HG02981 (cell line): ENCODE data around the gene SAP30BP.

Source experiments
- ATAC-seq: cut with Tn5 transposase; IDR thresholded peaks from one replicate; pipeline ENCODE4 v1.9.1; 2021; ENCODE audit warnings: mild to moderate bottlenecking, moderate library complexity; ENCODE audit not compliant: unreplicated experiment

The SAP30BP gene

DNA sequence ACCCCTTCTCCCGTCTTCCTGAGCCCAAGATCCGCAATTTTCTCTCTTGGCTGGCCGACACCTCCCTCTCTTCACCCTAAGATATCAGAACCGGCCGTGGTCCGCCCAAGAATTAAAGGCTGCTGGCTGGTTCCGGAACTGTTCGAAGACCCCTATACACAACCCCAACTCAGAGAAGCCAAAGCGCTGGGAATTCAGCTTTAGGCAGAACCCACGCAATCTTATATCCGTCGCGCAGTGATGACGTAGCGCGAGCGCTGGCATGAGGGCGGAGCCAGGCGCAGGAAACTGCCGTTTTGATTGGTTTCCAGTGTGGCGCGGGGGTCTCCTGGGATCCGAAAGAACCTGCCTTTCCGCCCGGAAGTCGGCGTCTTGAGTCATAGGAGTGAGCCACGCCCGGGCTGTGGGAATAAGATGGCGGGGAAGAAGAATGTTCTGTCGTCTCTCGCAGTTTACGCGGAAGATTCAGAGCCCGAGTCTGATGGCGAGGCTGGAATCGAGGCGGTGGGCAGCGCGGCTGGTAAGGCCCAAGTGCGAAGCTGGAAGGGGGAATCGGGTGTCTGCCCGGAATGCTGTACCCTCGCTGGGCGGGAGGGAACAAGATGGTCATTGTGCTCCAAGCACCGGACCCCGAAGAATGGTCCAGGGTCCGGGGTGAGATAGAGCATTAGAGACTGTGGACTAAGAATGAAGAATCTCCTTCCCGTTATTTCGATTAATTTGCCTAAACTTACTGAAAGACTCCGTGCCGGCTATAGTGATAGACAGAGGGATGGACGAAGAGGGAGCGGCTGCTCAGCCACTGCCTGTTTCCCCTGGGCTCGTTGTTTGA lies at the start of gene SAP30BP, which contains the start of gene RECQL5:
SAP30BP (plus strand) TSS at position 380 of the 832 bp plus-strand sequence; CDS start at position 415, 35 bp downstream.
RECQL5 (minus strand) TSS at position 196 of the 832 bp plus-strand sequence. CDS start 597 bp downstream, outside the sequence.
- ATAC-seq, result peak; percentile 80

DNA sequence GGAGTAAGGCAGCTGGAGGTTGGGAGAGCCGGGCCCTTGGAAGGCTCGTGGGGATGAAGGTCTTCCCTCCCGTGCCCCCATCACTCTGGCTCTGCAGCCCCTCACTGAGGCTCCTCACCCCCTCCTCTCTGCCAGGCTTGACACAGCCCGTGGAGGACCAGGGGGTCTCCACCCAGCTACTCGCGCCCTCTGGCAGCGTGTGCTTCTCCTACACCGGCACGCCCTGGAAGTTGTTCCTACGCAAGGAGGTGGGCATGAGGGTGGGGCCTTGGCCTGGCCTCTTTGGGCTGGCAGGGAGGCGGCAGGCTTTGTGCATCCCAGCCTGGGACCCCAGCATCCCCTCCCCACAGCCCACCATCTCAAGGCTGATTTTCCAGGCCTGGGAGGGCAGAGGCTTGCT lies 49.5 kb upstream of the SAP30BP start:
- ATAC-seq, result no peak

DNA sequence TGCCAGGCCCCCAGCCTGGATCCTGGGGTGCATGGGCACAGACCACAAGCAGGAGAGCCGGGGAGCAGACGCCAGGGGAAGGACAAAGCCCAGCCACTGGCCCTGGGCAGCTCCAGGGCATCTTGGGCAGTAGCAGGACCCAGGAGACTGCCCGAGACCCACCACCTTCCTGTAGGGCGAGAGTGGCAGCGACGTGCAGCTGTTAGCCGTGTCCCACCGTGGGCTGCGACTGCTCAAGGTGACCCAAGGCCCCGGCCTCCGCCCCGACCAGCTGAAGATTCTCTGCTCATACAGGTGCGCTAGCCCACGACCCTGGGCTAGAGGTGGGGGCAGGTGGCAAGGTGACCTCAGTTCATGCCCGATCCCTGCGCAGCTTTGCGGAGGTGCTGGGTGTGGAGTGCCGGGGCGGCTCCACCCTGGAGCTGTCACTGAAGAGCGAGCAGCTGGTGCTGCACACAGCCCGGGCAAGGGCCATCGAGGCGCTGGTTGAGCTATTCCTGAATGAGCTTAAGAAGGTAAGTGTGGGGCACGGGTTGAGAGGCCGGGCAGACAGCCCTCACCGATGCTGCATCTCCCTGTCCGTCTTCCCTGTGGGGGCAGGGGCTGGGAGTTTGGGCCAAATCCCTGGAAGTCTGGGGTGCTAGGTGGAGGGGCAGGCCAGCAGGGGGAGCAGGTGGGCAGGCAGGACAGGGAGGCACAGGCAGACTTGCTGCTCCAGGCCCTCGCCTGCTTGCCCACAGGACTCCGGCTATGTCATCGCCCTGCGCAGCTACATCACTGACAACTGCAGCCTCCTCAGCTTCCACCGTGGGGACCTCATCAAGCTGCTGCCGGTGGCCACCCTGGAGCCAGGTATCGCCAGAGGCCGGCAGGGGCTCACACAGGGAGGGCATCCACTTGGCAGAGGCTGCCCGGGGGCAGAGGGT lies 47.4 kb upstream of the SAP30BP start:
- ATAC-seq, result no peak

DNA sequence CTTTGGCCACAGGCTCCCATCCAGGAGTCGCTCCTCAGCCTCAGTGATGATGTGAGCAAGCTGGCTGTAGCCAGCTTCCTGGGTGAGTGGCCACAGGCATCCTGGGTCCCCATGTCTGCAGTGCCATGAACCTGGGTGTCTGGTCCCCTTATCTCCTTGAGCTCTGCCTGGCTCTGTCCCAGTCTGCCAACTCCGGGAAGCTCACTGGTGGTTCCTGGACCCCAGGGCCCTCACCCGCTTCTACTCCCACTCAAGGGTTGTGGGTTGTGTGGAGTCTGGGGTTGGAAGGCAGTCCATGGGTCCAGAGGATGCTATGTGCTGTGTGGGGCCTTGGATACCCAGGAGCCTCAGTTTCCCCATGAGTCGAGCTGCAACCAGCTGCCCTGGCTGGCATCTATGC lies 45.6 kb upstream of the SAP30BP start:
- ATAC-seq, result no peak

DNA sequence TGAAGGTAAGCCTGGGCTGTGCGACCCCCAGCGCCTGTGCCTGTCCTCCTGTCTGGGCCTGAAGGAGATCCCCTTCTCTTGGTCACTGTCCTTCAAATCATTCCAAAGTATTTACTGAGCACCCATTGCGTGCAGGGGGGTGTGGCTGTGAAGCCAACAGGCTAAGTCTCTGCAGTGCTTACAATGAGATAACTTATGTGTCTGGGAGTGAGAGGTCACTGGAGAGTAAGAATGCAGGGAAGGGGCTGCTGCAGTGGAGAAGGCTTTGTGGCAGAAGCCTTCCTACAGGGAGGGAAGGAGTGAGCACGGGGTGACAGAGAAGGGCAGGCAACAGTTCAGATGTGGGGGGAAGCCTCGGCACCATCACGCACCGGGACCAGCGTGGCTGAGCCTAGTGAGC lies 45.1 kb upstream of the SAP30BP start:
- ATAC-seq, result no peak

DNA sequence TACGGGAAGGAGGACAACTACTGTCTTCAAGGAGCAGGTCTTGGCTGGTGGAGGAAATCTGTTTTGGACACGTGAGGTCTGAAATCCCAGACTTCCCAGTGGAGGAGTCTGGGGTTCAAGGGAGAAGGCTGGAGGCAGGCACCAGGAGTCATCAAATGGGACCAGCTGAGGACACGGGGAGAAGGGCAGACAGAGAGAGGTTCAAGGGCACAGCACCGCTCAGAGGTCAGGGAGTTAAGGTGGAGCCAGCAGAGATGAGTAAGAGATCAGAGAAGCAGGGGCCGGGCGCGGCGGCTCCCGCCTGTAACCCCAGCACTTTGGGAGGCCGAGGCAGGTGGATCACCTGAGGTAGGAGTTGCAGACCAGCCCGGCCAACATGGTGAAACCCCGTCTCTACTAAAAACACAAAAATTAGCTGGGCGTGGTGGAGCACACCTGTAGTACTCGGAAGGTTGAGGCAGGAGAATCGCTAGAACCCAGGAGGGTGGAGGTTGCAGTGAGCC lies 44.3 kb upstream of the SAP30BP start:
- no peak for ATAC-seq

DNA sequence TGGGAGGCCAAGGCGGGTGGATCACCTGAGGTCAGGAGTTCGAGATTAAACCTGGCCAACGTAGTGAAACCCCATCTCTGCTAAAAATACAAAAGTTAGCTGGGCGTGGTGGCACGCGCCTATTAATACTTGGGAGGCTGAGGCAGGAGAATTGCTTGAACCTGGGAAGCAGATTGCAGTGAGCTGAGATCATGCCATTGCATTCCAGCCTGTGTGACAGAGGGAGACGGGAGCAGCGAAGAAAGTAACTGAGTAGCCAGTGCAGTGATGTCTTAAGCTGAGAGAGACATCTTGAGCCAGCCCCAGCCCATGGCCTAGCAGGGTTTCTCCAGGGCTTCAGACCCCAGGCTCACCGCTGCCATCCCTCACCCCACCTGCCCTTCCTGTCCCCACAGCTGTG lies 43.8 kb upstream of the SAP30BP start:
- no peak for ATAC-seq

DNA sequence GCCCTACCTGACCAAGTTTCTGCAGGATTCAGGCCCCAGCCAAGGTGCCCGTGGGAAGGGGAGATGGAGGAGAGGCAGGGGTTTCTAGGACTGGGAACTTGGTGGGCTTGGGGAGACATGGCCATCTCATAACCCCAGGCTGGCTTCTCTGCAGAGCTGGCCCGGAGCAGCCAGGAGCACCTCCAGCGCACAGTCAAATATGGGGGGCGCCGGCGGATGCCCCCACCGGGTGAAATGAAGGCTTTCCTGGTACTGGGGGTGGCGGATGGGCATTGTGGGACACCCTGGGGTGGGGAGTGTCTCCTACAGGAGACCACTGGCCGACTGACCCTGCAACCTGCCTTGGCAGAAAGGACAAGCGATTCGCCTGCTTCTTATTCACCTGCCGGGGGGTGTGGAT lies 43.1 kb upstream of the SAP30BP start:
- no peak for ATAC-seq

DNA sequence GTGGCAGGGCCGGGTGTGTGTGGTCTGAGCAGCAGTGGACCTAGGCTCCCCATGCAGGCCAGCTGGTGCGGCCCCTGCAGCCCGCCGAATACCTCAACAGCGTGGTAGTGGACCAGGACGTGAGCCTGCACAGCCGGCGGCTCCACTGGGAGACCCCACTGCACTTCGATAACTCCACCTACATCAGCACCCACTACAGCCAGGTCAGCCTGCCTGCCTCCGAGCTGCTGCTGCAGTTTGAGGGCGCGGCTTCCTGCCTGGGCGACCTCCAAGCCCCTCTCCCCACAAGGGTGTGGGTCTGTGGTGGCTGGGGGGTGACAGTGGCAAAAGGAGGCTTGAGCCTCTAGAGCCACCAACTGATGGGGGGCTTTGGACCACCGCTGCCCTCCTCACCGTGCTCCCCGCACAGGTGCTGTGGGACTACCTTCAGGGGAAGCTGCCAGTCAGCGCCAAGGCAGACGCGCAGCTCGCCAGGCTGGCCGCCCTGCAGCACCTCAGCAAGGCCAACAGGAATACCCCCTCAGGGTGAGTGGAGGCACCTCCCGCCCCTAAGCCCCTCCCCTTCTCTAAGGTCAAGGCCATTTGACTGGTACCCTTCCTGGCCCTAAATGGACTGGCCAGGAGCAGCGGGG lies 42.3 kb upstream of the SAP30BP start:
- ATAC-seq, result no peak

DNA sequence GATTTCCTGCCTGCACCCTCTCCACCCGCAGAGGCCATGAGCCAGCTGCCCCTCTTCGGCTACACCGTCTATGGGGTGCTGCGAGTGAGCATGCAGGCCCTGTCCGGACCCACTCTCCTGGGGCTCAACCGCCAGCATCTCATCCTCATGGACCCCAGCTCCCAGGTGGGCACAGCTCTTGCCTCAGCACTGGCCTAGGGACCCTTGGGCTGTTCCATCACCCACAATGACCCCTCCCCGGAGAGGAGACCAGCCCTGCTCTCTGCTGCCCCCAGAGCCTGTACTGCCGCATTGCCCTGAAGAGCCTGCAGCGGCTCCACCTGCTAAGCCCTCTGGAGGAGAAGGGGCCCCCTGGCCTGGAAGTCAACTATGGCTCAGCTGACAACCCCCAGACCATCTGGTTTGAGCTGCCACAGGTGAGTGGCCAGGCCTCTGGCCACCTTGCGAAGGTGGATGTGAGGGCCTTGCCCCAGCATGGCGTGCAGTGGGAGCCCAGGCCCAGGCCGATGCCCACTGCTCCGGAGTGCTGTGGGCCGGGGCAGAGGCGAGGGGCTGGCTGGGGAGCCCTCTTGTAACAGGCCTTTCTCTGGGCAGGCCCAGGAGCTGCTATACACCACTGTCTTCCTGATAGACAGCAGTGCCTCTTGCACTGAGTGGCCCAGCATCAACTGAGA lies 41.2 kb upstream of the SAP30BP start:
- no peak for ATAC-seq

DNA sequence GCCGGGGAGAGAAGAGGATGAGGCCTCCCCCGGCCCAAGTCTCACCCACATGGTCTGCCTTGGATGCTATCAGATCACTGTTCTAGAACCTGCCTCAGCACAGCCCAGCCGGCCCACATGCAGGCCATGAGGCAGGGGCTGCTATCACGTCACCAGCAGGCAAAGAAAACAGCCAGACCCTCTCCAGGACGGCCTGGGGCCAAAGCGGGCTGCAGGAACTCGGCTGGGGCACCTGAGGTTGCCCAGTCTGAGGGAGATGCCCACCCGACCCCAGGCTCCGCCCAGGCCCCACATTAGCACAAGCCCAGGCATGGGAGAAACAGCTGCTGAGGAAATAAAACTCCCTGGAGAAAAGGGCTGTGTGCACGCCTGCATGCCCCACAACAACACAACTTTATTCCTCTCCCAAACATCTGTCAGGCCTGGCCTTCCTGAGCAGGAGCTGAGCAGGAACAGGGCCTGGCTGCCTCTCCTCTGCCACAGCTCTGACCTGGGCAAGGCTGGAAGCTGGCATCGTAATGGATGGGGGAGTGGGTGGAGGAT lies 40.6 kb upstream of the SAP30BP start:
- no peak for ATAC-seq

DNA sequence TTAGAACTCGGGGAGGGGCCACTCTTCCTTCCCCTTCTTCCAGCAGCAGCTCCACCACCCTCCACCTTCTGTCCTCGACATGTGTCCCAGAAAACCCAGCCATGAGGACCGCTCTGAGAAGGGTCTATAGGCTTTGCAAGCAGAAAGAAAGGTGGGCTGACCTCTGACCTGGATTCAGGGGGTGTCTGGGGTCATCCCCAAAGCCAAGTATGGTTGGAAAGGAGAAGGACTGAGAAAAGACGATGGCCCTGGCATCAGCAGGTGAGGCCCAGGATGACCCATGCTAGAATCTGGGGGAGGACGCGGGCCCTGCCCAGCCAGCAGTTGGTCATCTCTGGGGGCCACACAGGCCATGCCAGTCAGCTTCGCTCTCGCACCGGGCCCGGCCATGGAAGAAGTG lies 40.0 kb upstream of the SAP30BP start:
- no peak for ATAC-seq

DNA sequence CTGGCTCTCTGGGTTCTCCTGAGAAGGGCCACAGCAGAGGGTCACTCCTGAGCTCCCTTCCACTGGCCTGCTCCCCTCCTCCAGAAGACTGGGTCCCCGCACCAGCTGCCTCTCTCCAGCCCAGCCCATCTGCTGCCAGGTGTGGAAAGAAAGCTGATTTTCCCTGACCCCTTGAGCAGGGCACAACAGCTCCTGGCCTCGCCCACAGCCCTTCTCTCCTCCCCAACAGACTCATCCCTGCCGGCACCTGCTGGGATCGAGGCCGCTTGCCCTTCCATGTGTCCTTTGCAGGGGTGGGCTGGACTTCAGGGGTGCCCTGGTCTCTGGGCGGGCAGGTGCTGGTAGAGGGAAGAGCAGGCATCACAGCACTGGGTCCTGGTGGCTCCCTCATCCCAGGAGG lies 38.7 kb upstream of the SAP30BP start:
- no peak for ATAC-seq

DNA sequence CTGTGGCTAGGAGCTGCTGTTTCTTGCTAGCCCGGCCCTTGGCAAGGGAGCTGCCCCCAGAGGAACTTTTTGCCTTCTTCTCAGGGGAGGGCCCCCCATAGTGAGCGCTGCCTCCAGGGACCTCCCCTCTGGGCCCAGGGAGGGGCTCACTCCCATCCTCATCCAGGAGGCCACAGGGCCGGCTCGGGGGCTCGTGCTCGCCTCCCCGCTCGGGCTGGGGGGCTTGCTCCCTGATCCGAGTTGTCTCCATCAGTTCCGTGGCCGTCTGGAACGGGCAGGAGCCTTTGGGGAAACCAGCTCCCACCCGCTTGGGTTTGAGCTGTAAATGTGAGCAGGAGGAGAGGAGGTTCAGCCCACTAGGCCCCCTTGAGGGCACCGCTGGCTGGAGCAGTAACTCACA lies 38.0 kb upstream of the SAP30BP start:
- ATAC-seq, result no peak

DNA sequence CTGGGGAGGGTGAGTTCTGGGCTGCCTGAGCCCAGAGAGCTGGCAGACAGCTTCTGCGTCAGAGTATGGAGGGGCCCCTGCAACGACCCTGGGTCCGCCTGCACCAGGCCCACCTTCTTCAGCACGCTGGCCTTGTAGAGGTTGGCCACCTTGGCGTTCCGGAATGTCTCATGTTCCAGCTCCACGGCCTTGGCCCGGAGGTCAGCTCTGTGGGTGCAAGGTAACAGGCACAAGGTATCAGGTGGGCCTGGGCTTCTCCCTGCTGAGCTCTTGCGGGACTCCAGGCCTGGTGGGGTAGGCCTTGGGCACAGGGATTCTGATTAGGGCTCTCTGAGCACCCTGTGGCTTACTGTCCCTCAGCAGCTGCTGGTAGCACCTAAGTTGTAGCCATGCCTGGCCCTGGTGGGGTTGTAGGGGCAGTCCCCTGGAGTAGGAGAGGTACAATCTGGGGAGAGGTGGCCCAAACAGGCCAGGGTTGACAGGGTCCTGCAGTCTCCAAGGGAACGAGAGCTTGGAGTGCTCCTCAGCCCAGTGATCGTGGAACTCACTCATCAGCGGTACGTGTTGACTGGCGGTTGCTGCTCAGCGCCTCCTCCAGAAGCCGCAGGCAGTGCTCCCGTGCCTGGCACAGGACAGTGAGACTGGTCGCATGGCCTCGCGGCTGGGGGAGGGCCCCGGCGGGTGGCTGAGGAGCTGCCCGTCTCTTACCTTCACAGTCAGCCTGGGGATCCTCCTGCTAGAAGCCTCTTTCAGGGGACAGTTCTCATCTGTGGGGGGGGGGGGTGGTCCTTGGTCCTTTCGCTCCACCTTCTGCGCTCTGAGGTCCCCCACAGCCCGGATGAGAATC lies 36.8 kb upstream of the SAP30BP start:
- ATAC-seq, result no peak

DNA sequence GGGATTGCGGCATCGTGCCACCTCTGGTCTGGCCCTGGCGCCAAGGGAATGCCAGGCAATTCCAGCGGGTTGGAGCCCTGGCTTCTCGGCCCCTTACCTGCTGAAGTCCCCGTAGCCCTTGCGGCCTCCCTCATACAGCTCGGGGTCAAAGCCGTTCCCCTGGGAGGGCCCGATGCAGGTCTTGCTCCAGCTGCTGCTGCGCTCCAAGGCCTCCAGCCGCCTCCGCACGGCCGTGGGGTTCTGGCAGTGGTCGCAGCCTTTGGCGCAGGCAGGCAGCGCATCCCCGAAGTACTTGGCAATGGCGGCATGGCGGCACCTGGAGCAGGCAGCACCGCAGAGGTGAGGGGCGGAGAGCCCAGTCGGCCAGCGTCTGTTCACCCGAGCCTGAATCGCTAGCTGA lies 35.8 kb upstream of the SAP30BP start:
- no peak for ATAC-seq

DNA sequence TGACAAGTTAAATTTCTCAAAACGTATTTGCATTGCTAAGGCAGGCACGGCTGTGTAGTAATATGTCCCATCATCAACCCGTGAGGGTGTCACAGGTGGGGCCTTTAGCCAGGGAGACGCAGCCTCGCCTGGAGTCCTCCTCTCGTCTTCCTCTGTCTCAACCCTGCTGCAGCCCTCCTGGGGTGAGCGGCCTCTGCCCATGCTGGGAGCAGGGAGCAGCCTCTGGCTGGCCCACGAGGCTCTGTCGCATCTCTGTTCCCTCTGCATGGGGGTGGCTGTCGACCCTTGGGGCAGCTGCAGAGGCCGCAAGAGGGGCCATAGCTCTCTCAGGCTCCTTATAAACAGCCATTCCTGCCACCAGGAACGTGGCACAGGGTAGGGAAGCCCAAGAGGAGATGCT lies 34.7 kb upstream of the SAP30BP start:
- ATAC-seq, result no peak

DNA sequence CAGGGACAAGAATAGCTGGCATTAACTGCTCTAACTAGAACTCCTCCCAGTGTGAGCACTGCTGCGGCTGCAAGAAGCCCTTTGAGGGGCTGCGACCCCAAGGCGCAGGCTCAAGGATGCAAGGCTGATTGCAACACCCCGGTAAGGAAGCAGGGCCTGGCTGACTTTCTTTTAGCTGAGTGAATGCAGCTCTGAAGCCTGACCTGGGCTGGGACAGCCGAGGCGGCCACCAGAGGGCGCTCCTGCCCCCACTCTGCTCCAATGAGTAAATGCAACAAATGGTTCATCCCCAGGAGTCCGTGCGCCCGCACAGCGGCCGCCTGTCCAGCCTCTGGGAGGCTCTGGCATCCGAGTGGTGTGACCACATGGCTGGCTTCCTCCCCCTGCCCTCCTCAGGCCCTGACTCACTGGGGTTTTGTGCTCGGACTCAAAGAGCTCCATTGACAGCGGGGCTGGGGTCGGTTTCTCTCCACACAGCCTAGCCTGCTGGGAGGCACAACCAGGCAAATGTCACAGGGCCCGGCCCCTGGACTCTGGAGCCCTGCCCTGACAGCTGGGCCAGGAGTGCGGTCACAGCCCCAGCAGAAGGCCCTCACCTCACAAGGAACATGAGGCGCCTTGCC lies 34.2 kb upstream of the SAP30BP start, which contains the start of gene SMIM5:
SMIM5 (plus strand) TSS at position 572 of the 623 bp plus-strand sequence. CDS start 6,768 bp downstream, outside the sequence.
- ATAC-seq, result no peak
